ENCODE measurements around the gene FER1L5.

DNA sequence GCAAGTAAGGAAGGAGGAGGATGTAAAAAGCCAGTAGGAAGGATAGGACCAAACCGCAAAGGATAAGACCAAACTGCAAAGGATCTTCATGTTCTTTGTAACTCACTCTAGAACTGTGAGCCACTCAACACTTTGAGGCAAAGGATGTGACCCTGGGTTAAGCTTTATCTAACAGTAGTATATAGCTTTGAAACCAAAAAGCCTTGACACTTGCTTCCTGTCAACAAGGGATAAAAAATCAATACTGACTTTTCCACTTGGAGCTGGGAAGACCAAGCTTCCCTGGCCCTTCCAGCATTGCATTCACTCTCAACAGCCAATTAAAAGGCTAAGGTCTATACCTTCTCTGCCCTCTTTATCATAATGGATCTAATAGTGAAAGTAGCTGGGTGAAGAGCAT lies 26.4 kb upstream of the FER1L5 start:
- TF ChIP-seq BHLHE40 (IDR thresholded peaks at IDR 0.05; ENCODE audit: borderline replicate concordance) (no peak), FOXA1 (IDR thresholded peaks at IDR 0.05) (no peak), HDGF (IDR thresholded peaks at IDR 0.05; ENCODE audit: borderline replicate concordance) (no peak), ELF4 (IDR thresholded peaks at IDR 0.05) (no peak), TARDBP (IDR thresholded peaks at IDR 0.05) (no peak)
- TF ChIP-seq, protein P1, sequence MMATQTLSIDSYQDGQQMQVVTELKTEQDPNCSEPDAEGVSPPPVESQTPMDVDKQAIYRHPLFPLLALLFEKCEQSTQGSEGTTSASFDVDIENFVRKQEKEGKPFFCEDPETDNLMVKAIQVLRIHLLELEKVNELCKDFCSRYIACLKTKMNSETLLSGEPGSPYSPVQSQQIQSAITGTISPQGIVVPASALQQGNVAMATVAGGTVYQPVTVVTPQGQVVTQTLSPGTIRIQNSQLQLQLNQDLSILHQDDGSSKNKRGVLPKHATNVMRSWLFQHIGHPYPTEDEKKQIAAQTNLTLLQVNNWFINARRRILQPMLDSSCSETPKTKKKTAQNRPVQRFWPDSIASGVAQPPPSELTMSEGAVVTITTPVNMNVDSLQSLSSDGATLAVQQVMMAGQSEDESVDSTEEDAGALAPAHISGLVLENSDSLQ (IDR thresholded peaks at IDR 0.05) = no peak

All from HEK293T (cell line).